ENCODE results near the gene BLVRA.

The BLVRA gene

DNA sequence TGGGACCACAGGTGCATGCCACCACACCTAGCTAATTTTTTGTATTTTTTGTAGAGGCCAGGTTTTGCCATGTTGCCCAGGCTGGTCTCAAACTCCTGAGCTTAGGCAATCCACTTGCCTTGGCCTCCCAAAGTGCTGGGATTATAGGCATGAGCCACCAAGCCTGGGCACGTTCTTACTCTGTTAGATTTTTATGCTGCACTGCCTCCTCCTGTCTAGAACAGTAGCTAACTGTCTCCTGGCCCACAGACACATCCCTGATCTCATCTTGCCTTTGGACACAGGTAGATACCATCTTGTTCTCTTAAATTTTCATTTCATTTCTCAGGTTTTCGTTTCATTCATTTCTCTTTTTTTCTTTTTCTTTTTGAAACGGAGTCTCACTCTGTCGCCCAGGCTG, 41.1 kb downstream of the BLVRA start:
- H4K20me1 ChIP-seq (ENCODE audit: low read depth, low read length) = no peaks in the 10 kb centered on the region
- TF ChIP-seq, protein P1, sequence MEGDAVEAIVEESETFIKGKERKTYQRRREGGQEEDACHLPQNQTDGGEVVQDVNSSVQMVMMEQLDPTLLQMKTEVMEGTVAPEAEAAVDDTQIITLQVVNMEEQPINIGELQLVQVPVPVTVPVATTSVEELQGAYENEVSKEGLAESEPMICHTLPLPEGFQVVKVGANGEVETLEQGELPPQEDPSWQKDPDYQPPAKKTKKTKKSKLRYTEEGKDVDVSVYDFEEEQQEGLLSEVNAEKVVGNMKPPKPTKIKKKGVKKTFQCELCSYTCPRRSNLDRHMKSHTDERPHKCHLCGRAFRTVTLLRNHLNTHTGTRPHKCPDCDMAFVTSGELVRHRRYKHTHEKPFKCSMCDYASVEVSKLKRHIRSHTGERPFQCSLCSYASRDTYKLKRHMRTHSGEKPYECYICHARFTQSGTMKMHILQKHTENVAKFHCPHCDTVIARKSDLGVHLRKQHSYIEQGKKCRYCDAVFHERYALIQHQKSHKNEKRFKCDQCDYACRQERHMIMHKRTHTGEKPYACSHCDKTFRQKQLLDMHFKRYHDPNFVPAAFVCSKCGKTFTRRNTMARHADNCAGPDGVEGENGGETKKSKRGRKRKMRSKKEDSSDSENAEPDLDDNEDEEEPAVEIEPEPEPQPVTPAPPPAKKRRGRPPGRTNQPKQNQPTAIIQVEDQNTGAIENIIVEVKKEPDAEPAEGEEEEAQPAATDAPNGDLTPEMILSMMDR (IDR thresholded peaks at IDR 0.05; ENCODE audit: insufficient read depth, low read length, poor library complexity, severe bottlenecking) = no peak
- no peak for TF ChIP-seq EZH2phosphoT487 (conservative IDR thresholded peaks at IDR 0.05; ENCODE audit: low read length)
- no peaks in the 10 kb centered on the region for H3F3A ChIP-seq (ENCODE audit: insufficient read depth)

DNA sequence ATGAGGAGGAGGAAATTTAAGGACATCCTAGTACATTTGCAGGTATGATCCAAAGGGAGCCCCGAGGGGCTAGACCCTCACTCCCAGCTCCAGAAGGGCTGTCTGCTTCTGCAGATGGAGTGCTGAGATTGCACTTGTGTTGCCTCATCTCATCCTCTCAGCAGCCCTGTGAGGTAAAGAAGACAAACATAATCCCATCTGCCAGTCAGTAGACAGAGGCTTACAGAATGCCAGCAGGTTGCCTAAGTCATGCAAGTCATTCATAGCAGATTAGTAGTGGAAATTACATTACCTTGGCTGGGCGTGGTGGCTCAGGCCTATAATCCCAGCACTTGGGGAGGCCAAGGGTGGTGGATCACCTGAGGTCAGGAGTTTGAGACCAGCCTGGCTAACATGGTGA, 45.4 kb downstream of the BLVRA start:
- Histone ChIP-seq H4K20me1 (ENCODE audit: low read depth, low read length) (no peaks in the 10 kb centered on the region), H3K9me3 (ENCODE audit: insufficient read depth, low read length) (no peaks in the 10 kb centered on the region), H3K27ac (ENCODE audit: low read depth, low read length) (no peak overlapping the region), H3K79me2 (ENCODE audit: insufficient read depth, low read length) (no peaks in the 10 kb centered on the region), H3K4me2 (ENCODE audit: low read depth, low read length, poor library complexity, severe bottlenecking) (no peak overlapping the region), H2AFZ (ENCODE audit: low read depth, low read length, severe bottlenecking) (no peak overlapping the region), H3K36me3 (ENCODE audit: low read length) (no peaks in the 10 kb centered on the region), H3K9me2 (replicated peaks; ENCODE audit: insufficient read depth, low read length) (no peaks in the 10 kb centered on the region), H3K27me3 (ENCODE audit: low read length) (no peaks in the 10 kb centered on the region), H3K9ac (ENCODE audit: low read length) (no peak overlapping the region), H3F3A (ENCODE audit: insufficient read depth) (no peaks in the 10 kb centered on the region), H3K4me3 (ENCODE audit: insufficient read depth, low read length, poor library complexity, severe bottlenecking) (no peak overlapping the region)
- TF ChIP-seq, protein P1 (IDR thresholded peaks at IDR 0.05; ENCODE audit: insufficient read depth, low read length, poor library complexity, severe bottlenecking) = no peak
- TF ChIP-seq EZH2phosphoT487 (conservative IDR thresholded peaks at IDR 0.05; ENCODE audit: low read length) = no peak

More for the DNA sequence above, 41.1 kb downstream of the BLVRA start:
- Histone ChIP-seq H3K27ac (ENCODE audit: low read depth, low read length) (no peak overlapping the region), H3K4me2 (ENCODE audit: low read depth, low read length, poor library complexity, severe bottlenecking) (no peak overlapping the region), H3K4me3 (ENCODE audit: insufficient read depth, low read length, poor library complexity, severe bottlenecking) (no peak overlapping the region), H3K9me2 (replicated peaks; ENCODE audit: insufficient read depth, low read length) (no peaks in the 10 kb centered on the region), H3K9ac (ENCODE audit: low read length) (no peak overlapping the region), H3K9me3 (ENCODE audit: insufficient read depth, low read length) (no peaks in the 10 kb centered on the region), H3K36me3 (ENCODE audit: low read length) (no peaks in the 10 kb centered on the region), H3K79me2 (ENCODE audit: insufficient read depth, low read length) (no peaks in the 10 kb centered on the region), H2AFZ (ENCODE audit: low read depth, low read length, severe bottlenecking) (no peak overlapping the region), H3K27me3 (ENCODE audit: low read length) (no peaks in the 10 kb centered on the region)

DNA sequence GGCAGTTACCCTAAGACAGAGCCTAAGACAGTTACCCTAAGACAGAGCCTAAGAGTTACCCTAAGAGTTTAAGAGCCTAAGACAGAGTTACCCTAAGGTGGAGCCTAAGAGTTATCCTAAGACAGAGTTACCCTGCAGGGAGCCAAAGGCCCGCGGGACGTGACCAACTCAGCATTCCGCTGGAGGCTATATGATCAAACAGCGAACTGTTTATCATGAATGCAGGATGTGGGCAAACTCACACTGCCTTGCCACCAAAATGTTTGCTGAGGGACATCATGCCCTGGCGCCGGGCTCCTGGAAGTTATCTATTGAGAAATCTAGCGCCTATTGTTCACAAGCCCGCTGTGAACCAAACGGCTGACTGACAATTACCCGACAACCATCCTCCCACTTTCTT, 49.9 kb downstream of the BLVRA start:
- H3K9me3 ChIP-seq (ENCODE audit: insufficient read depth, low read length) = no peaks in the 10 kb centered on the region
- no peaks in the 10 kb centered on the region for H4K20me1 ChIP-seq (ENCODE audit: low read depth, low read length)
- H3K27me3 ChIP-seq (ENCODE audit: low read length) = no peaks in the 10 kb centered on the region
- no peak overlapping the region for H2AFZ ChIP-seq (ENCODE audit: low read depth, low read length, severe bottlenecking)
- H3F3A ChIP-seq (ENCODE audit: insufficient read depth) = no peaks in the 10 kb centered on the region
- H3K4me2 ChIP-seq (ENCODE audit: low read depth, low read length, poor library complexity, severe bottlenecking) = no peak overlapping the region
- H3K27ac ChIP-seq (ENCODE audit: low read depth, low read length) = no peak overlapping the region
- no peak for TF ChIP-seq EZH2phosphoT487 (conservative IDR thresholded peaks at IDR 0.05; ENCODE audit: low read length)
- TF ChIP-seq, protein P1 (IDR thresholded peaks at IDR 0.05; ENCODE audit: insufficient read depth, low read length, poor library complexity, severe bottlenecking) = no peak
- no peak overlapping the region for H3K9ac ChIP-seq (ENCODE audit: low read length)
- no peaks in the 10 kb centered on the region for H3K9me2 ChIP-seq (replicated peaks; ENCODE audit: insufficient read depth, low read length)
- H3K4me3 ChIP-seq (ENCODE audit: insufficient read depth, low read length, poor library complexity, severe bottlenecking) = no peak overlapping the region
- H3K79me2 ChIP-seq (ENCODE audit: insufficient read depth, low read length) = no peaks in the 10 kb centered on the region
- no peaks in the 10 kb centered on the region for H3K36me3 ChIP-seq (ENCODE audit: low read length)

All from SU-DHL-6 (cell line).